GM19328 (cell line): Measurements from ENCODE around the gene TRIM60.
"Not testable (repeated sequence)": the region's sequence is repeated elsewhere in the genome, so short reads cannot be mapped to it uniquely, and the experiment has no call there.

Experiments
- ATAC-seq: cut with Tn5 transposase; IDR thresholded peaks from one replicate; pipeline ENCODE4 v1.9.1; 2021; ENCODE audit warnings: mild to moderate bottlenecking, moderate library complexity; ENCODE audit not compliant: unreplicated experiment

Gene TRIM60

DNA sequence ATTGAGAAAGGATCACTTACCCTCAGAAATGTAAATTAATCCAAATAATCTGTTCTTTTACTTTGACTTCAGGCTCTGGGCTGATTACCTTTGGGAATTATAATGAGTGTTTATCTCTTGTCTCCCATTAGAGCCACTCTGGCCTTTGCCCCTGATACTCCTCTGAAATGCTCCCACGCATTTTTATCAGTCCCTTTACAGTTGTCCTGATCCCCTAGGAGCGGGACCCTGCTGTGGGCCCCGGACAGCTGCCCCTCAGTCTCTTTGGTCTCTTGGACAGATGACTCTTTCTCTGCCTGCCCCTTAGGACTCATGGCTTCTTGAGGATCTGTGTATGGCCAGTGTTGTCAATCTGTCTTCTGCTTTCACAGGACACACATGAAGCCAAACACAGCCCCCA is 20.8 kb downstream of the TRIM60 start:
- no peak for ATAC-seq

DNA sequence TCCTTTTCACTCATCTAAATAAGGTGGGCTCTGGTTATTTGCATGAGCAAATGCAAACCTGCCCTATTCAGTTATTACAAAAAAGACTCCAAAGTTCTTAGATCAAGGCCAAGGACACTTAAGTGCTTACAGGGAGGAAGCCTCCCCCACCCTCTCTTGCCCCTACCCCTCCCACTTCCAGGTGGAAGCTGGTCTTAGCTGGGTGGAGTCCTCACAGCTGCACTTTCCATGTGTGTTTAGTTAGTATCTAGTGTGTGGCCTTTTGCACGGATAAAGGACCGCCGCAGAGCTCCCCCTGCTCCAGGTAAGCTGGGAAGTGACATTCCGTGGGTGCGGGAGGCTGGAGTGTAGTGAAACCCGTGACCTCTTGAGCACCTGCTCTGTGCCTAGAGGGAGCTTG is 21.8 kb downstream of the TRIM60 start, which contains the start of gene TRIM75:
TRIM75 (plus strand) TSS at position 222 of the 400 bp plus-strand sequence. CDS start 5,282 bp downstream, outside the sequence.
- ATAC-seq: no peak

- no peak for ATAC-seq
These were observed 23.8 kb downstream of the TRIM60 start for GRCh38 chr4:165055601-165056000.

DNA sequence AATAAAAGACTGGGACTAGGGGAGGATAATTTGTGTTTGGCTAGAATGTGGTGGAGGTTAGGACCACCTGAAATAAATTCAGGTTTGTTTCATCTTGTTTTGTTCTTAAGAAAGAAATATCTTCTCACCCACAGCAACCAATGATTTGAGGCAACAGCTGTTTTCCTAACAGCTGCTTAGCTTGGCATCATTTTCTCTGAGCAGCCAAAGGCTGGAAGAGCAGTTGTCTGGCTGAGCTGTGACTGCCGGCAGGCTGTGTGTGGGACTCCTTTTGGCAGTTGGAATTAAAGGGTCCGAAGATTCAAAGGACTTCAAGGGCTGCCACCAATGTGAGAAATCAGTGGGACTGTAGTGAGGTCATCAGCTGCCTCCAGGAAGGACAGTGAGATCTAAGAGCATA is 26.9 kb downstream of the TRIM60 start:
- ATAC-seq: no peak

- no peak for ATAC-seq
These were observed 27.6 kb downstream of the TRIM60 start for GRCh38 chr4:165059386-165059785.

DNA sequence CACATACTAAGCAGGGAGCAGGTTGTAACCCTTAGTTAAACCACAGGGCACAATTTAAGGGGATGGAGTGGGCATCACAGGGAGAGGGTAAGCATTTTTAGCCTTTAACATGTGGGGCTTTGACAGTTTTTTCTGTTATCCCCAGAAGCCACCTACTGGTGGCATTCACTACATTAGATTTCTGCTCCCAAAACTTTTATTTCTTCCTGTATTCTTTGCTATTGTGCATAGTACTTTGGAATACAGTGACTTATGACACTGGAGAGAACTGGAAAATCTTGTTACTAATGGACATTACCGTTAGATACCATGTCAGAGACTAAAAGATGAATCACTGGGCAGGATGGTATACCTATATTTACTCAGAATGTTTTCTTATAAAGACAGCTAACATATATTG is 29.1 kb downstream of the TRIM60 start:
- no peak for ATAC-seq

DNA sequence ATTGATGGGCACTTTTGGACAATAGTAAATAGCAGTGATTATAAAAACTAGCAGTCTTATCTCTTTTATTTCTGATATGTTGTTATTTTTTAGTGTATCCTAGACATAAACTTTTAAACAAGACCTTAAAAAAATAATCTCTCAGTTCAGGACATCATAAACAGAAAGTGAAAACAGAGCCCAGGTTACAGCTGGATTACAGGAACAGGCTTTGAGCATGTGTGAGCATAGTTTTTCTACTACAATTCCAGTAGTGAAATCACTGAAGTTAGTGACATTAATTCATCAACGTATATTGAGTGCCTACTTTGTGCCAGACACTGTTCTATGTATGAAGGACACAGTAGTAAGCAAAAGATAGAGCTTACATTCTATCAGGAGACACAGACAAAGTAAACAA is 38.8 kb downstream of the TRIM60 start:
- no peak for ATAC-seq

- not testable (repeated sequence) for ATAC-seq
These were observed 41.5 kb downstream of the TRIM60 start for GRCh38 chr4:165073346-165073745.

GRCh38 chr4:165077034-165077578 is 45.3 kb downstream of the TRIM60 start:
- no peak for ATAC-seq

GRCh38 chr4:165079476-165079875 is 47.7 kb downstream of the TRIM60 start:
- no peak for ATAC-seq

GRCh38 chr4:165084787-165085186 is 53.0 kb downstream of the TRIM60 start:
- ATAC-seq: not testable (repeated sequence)

- ATAC-seq: no peak
These were observed 54.1 kb downstream of the TRIM60 start for GRCh38 chr4:165085946-165086345.

- no peak for ATAC-seq
These were observed 56.6 kb downstream of the TRIM60 start for GRCh38 chr4:165088366-165088765.
